Lung (tissue), 12 donors: ENCODE measurements around the gene LMO2. TPM values are rescaled to one million over a fixed set of nuclear protein-coding genes. Genes with fewer than 3 reads are reported as not detected.

Source experiments
- ATAC-seq: fragments of 200-7000 bp; cut with Tn5 transposase; one replicate; pipeline ENCODE4 v1.9.1; 2020; ENCODE audit warnings: moderate number of reproducible peaks; ENCODE audit not compliant: insufficient read depth, low FRiP score
- DNase-seq, 3 donors: peaks; one replicate each; pipeline ENCODE4 v3.0.0-alpha.2; 2013 to 2017
- H3K27ac ChIP-seq, 2 donors: one replicate each; pipeline ENCODE4 v1.5.1; 2013; ENCODE audit warnings: mild to moderate bottlenecking in 2 of 2, moderate library complexity in 2 of 2, control low read depth in 1 of 2, inconsistent platforms in 1 of 2, low read depth in 1 of 2, low read length in 1 of 2
- H3K27me3 ChIP-seq, 3 donors: one replicate each; pipeline ENCODE4 v1.5.1; 2013; ENCODE audit warnings: low read length in 2 of 3; ENCODE audit not compliant: control insufficient read depth in 3 of 3, insufficient read depth in 3 of 3
- H3K36me3 ChIP-seq, 4 donors: one replicate each; pipeline ENCODE4 v1.5.1; 2013; ENCODE audit warnings: low read length in 4 of 4, mild to moderate bottlenecking in 1 of 4, moderate library complexity in 1 of 4; ENCODE audit not compliant: control insufficient read depth in 4 of 4, insufficient read depth in 4 of 4
- H3K4me1 ChIP-seq, 5 donors: one replicate each; pipeline ENCODE4 v1.5.1; 2013; ENCODE audit warnings: low read length in 5 of 5, mild to moderate bottlenecking in 2 of 5, moderate library complexity in 1 of 5; ENCODE audit not compliant: control insufficient read depth in 5 of 5, insufficient read depth in 5 of 5
- H3K4me3 ChIP-seq: one replicate; pipeline ENCODE4 v1.5.1; 2013; ENCODE audit warnings: mild to moderate bottlenecking, control low read depth, moderate library complexity
- H3K9ac ChIP-seq, 2 donors: one replicate each; pipeline ENCODE4 v1.5.1; 2013; ENCODE audit warnings: low read length in 2 of 2, control low read depth in 1 of 2; ENCODE audit not compliant: insufficient read depth in 1 of 2
- H3K9me3 ChIP-seq, 4 donors: one replicate each; pipeline ENCODE4 v1.5.1; 2013; ENCODE audit warnings: low read length in 3 of 4, mild to moderate bottlenecking in 1 of 4, moderate library complexity in 1 of 4; ENCODE audit not compliant: control insufficient read depth in 4 of 4, insufficient read depth in 3 of 4
- WGBS, 2 donors: extraction: QIAGEN DNeasy Blood & Tissue Kit; methylation state at CpG; one replicate each; pipeline ENCODE4 v1.1.7; 2013; 5-methylcytosine and 5-hydroxymethylcytosine counted together
- polyA plus RNA-seq, 2 donors: library from polyadenylated mRNA; stranded (reverse); fragments of 200-250 nt; gene quantifications; one replicate each; pipeline ENCODE4 v1.2.1, GENCODE V29; 2013
- total RNA-seq, 2 donors: library from RNA; depleted of rRNA in 1 of 2; stranded (reverse); fragments of >200 nt in 1 of 2; gene quantifications; one replicate each; pipeline ENCODE4 v1.2.1, GENCODE V29; 2014 to 2021
- TF ChIP-seq, protein P1 (sequence below): IDR thresholded peaks from 2 replicates; pipeline ENCODE4 v1.5.1; 2012; ENCODE audit warnings: mild to moderate bottlenecking; ENCODE audit errors: control extremely low read depth, extremely low read depth
- donor health status: control.
- donor health status: control.
- donor health status: Bipolar disorder and iron deficiency.
- donor health status: healthy.
- donor health status: DM: yes; HTN: yes; CAD: no.

LMO2 gene
- total and polyA plus RNA-seq, 4 donors, result 26.6 to 41.3 (median 32.4) TPM

GRCh38 chr11:33930317-33931021 is 38.6 kb upstream of the LMO2 start:
- H3K4me1 ChIP-seq, result peaks cover 5 to 31% (median 13%) of the 10 kb centered on the region in 5 donors
- TF ChIP-seq, protein P1, sequence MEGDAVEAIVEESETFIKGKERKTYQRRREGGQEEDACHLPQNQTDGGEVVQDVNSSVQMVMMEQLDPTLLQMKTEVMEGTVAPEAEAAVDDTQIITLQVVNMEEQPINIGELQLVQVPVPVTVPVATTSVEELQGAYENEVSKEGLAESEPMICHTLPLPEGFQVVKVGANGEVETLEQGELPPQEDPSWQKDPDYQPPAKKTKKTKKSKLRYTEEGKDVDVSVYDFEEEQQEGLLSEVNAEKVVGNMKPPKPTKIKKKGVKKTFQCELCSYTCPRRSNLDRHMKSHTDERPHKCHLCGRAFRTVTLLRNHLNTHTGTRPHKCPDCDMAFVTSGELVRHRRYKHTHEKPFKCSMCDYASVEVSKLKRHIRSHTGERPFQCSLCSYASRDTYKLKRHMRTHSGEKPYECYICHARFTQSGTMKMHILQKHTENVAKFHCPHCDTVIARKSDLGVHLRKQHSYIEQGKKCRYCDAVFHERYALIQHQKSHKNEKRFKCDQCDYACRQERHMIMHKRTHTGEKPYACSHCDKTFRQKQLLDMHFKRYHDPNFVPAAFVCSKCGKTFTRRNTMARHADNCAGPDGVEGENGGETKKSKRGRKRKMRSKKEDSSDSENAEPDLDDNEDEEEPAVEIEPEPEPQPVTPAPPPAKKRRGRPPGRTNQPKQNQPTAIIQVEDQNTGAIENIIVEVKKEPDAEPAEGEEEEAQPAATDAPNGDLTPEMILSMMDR, result no peak
- peaks cover 0 to 3% (median 0%) of the 10 kb centered on the region in 4 donors for H3K9me3 ChIP-seq
- peak overlapping the region in 1 of 2 donors; percentile 91 for H3K27ac ChIP-seq
- DNase-seq (peak; percentile 68 to 97 (median 94)), ATAC-seq (peak; percentile 67)
- no peak overlapping the region for H3K4me3 ChIP-seq
- peak overlapping the region in 1 of 2 donors; percentile 66 for H3K9ac ChIP-seq
- H3K27me3 ChIP-seq, result no peaks in the 10 kb centered on the region
- 10 to 23% methylated on average over 7 of the region's 7 CpGs for WGBS, 2 donors
- H3K36me3 ChIP-seq, result no peaks in the 10 kb centered on the region

- H3K36me3 ChIP-seq, result no peaks in the 10 kb centered on the region
- no peak for DNase-seq
- ATAC-seq, result no peak
- TF ChIP-seq, protein P1, result no peak
- no peak overlapping the region for H3K27ac ChIP-seq
- 95 to 98% methylated on average over 4 of the region's 4 CpGs for WGBS, 2 donors
- peaks cover 0 to 21% (median 9%) of the 10 kb centered on the region in 5 donors for H3K4me1 ChIP-seq
- H3K9me3 ChIP-seq, result peaks cover 0 to 3% (median 0%) of the 10 kb centered on the region in 4 donors
- H3K4me3 ChIP-seq, result no peak overlapping the region
- no peak overlapping the region for H3K9ac ChIP-seq
- no peaks in the 10 kb centered on the region for H3K27me3 ChIP-seq
Observed at GRCh38 chr11:33928564-33928963, 36.7 kb upstream of the LMO2 start.

- Histone ChIP-seq H3K4me3 (no peak overlapping the region), H3K9me3 (peaks cover 0 to 2% (median 0%) of the 10 kb centered on the region in 4 donors), H3K9ac (no peak overlapping the region), H3K4me1 (peaks cover 0 to 21% (median 7%) of the 10 kb centered on the region in 5 donors), H3K36me3 (no peaks in the 10 kb centered on the region), H3K27ac (no peak overlapping the region), H3K27me3 (no peaks in the 10 kb centered on the region)
- ATAC-seq, result no peak
- TF ChIP-seq, protein P1, result no peak
- no peak for DNase-seq
- 72 to 76% methylated on average over 16 of the region's 16 CpGs for WGBS, 2 donors
Observed at GRCh38 chr11:33926671-33927552, 35.0 kb upstream of the LMO2 start.
